Measurements from ENCODE around the gene CYB5A. TPM values are rescaled to one million over a fixed set of nuclear protein-coding genes. Genes with fewer than 3 reads are reported as not detected.

CYB5A gene, protein sequence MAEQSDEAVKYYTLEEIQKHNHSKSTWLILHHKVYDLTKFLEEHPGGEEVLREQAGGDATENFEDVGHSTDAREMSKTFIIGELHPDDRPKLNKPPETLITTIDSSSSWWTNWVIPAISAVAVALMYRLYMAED
- total RNA-seq = 24.3 and 42.2 TPM in 2 replicates

DNA sequence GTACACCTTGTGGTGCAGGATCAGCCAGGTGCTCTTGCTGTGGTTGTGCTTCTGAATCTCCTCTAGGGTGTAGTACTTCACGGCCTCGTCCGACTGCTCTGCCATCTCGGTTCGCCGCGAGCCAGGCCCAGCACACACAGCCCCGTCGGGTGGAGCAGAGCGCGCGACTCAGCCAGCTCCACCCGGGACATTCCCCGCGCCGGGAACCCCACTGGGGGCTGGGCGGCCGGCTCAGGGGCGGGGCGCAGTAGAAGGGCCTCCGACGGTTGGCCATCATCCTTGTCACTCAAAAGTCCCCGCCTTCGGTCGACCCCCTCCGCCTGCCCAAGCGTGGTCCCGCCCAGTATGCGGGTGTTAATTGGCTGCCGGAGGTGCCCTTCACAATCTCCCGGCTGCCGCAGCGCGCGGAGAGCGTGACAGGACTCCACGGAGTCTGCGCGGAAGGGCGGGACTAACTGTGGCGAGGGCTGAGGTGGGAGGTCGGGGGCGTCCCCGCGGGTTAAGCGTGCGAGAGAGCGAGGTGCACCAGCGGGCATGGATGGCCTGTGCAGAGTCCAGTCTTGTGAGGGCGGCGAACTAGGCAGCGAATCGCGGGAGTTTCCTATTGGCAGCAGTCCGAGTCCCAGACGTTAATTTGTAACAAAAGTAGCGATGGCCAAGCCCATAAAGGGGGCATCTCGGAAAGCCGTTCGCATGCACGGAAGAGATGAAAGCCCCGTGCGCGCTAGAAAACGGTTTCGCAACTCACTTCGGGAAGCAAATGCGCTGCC lies at the start of gene CYB5A:
CYB5A (minus strand) TSS at position 193 of the 770 bp plus-strand sequence; CDS start at position 105, 88 bp downstream.

DNA sequence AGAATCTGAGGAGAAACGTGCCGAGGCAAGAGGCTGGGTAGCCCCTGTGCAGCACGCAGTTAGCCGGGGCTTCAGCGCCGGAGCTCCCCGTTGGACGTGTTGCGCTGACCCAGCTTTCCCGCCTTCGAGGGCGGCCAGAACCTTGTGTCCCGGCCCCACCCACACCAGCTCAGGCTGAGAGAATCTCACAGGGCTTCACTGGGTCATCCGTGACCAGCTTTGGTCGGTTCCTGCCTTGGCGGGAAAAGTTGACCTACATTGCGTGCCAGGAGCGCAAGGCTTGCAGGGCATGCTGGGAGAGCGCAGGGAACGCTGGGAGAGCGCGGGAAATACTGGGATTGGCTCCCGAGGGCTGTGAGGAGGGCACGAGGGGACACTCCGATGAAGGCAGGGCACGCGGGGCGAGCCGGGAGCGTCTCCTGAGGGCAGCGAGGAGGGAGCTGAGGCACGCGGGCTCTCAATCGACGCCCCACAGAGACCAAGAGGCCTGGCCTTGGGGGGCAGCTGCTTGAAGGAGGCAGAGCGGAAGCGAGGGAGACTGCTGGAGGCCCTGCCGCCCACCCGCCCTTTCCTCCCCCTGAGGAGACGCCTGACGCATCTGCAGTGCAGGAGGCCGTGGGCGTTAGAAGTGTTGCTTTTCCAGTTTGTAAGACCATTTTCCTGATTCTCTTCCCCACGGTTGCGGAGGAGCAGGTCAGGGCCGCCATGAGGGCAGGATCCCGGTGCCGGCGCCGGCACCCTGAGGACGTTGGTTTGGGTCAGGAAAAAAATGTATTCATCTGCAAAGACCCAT lies 23.9 kb upstream of the CYB5A start, which contains the start of gene C18orf63:
C18orf63 (plus strand) TSS at position 376 of the 793 bp plus-strand sequence. CDS start 2,027 bp downstream, outside the sequence.

Other genes with a start within 250 kb of the CYB5A start
- 0.15 TPM in 1 of 2 replicates, not detected in the other for gene FBXO15, start 144.1 kb downstream of the CYB5A start, total RNA-seq
- gene TIMM21, start 143.4 kb downstream of the CYB5A start, total RNA-seq = 23.9 and 29.2 TPM in 2 replicates
- not detected in 2 replicates for gene C18orf63, start 23.9 kb upstream of the CYB5A start, total RNA-seq
- gene DIPK1C, start 165.3 kb upstream of the CYB5A start, total RNA-seq = not detected in 2 replicates
- gene CNDP2, start 204.4 kb upstream of the CYB5A start, total RNA-seq = 50.0 and 168 TPM in 2 replicates
- gene CNDP1, start 242.5 kb upstream of the CYB5A start, total RNA-seq = not detected in 2 replicates